HEK293 (cell line): ENCODE measurements around the gene BCL6.

Source experiments
- CTCF ChIA-PET: fragments of 350-600 bp; formaldehyde crosslinking; extraction: SDS; loops from one replicate; lab custom pipeline; 2021; ENCODE audit warnings: antibody characterized with exemption; lab: Yijun Ruan, JAX
- POLR2A ChIA-PET: fragments of 300-600 bp; formaldehyde crosslinking; extraction: SDS; loops from one replicate; lab custom pipeline; 2020; ENCODE audit warnings: antibody characterized with exemption, inconsistent platforms; lab: Yijun Ruan, JAX
- H3K27ac ChIP-seq: fragments of 200-500 bp; sonication (Bioruptor generic); 2 replicates; pipeline ENCODE4 v1.5.1; 2014; ENCODE audit warnings: low read depth, low read length, control low read depth, inconsistent platforms; ENCODE audit errors: extremely low read depth
- H3K36me3 ChIP-seq, 2 experiments: fragments of 200-500 bp in 1 of 2; sonication (Bioruptor generic) in 1 of 2; 1 replicate in 1 of 2; 2 replicates in 1 of 2; pipeline ENCODE4 v1.5.1; 2014 to 2017; ENCODE audit warnings: inconsistent platforms in 2 of 2, low read length in 2 of 2; ENCODE audit not compliant: control insufficient read depth in 2 of 2, insufficient read depth in 1 of 2
- H3K4me1 ChIP-seq: fragments of 200-500 bp; sonication (Bioruptor generic); 2 replicates; pipeline ENCODE4 v1.5.1; 2014; ENCODE audit warnings: mild to moderate bottlenecking, low read length, inconsistent platforms; ENCODE audit not compliant: control insufficient read depth, insufficient read depth
- H3K4me3 ChIP-seq: 2 replicates; pipeline ENCODE4 v1.5.1; 2011; ENCODE audit warnings: low read depth, mild to moderate bottlenecking, control low read depth, low read length, moderate library complexity
- H3K9me3 ChIP-seq: fragments of 200-500 bp; sonication (Bioruptor generic); 2 replicates; pipeline ENCODE4 v1.5.1; 2014; ENCODE audit warnings: low read depth, low read length, inconsistent platforms; ENCODE audit not compliant: control insufficient read depth, insufficient read depth
- GFI1B ChIP-seq: fragments of 450-650 bp; formaldehyde crosslinking; IDR thresholded peaks from 2 replicates; pipeline ENCODE4 v1.5.1; 2016; ENCODE audit warnings: missing biosample characterization, missing genetic modification characterization
- KLF16 ChIP-seq: fragments of 450-650 bp; formaldehyde crosslinking; IDR thresholded peaks from 2 replicates; pipeline ENCODE4 v1.5.1; 2017; ENCODE audit warnings: missing biosample characterization, missing genetic modification characterization
- OSR2 ChIP-seq: fragments of 450-650 bp; formaldehyde crosslinking; IDR thresholded peaks from 2 replicates; pipeline ENCODE4 v1.5.1; 2016; ENCODE audit warnings: missing biosample characterization, missing genetic modification characterization
- OVOL3 ChIP-seq: fragments of 450-650 bp; formaldehyde crosslinking; IDR thresholded peaks from 2 replicates; pipeline ENCODE4 v1.5.1; 2016; ENCODE audit warnings: missing biosample characterization, missing genetic modification characterization
- PRDM10 ChIP-seq: fragments of 450-650 bp; formaldehyde crosslinking; IDR thresholded peaks from 2 replicates; pipeline ENCODE4 v1.5.1; 2016; ENCODE audit warnings: missing biosample characterization, missing genetic modification characterization
- REPIN1 ChIP-seq: fragments of 450-650 bp; formaldehyde crosslinking; IDR thresholded peaks from 2 replicates; pipeline ENCODE4 v1.5.1; 2017; ENCODE audit warnings: missing biosample characterization, missing genetic modification characterization, low read depth
- TRIM28 ChIP-seq: IDR thresholded peaks from 2 replicates; pipeline ENCODE4 v1.6.1; 2011; ENCODE audit warnings: low read length, control low read depth, borderline replicate concordance
- WT1 ChIP-seq: fragments of 450-650 bp; formaldehyde crosslinking; IDR thresholded peaks from 2 replicates; pipeline ENCODE4 v1.5.1; 2016; ENCODE audit warnings: missing biosample characterization, missing genetic modification characterization
- ZBTB10 ChIP-seq: fragments of 450-650 bp; formaldehyde crosslinking; IDR thresholded peaks from 2 replicates; pipeline ENCODE4 v1.5.1; 2016; ENCODE audit warnings: missing biosample characterization, missing genetic modification characterization
- ZEB2 ChIP-seq: fragments of 450-650 bp; formaldehyde crosslinking; IDR thresholded peaks from 2 replicates; pipeline ENCODE4 v1.5.1; 2016; ENCODE audit warnings: missing biosample characterization, missing genetic modification characterization
- ZNF140 ChIP-seq: fragments of 450-650 bp; formaldehyde crosslinking; IDR thresholded peaks from 2 replicates; pipeline ENCODE4 v1.5.1; 2016; ENCODE audit warnings: missing biosample characterization, missing genetic modification characterization
- ZNF175 ChIP-seq: fragments of 450-650 bp; formaldehyde crosslinking; IDR thresholded peaks from 2 replicates; pipeline ENCODE4 v1.5.1; 2016; ENCODE audit warnings: missing biosample characterization, missing genetic modification characterization
- ZNF221 ChIP-seq: fragments of 450-650 bp; formaldehyde crosslinking; IDR thresholded peaks from 2 replicates; pipeline ENCODE4 v1.5.1; 2017; ENCODE audit warnings: missing biosample characterization, missing genetic modification characterization, borderline replicate concordance
- ZNF223 ChIP-seq: fragments of 450-650 bp; formaldehyde crosslinking; IDR thresholded peaks from 2 replicates; pipeline ENCODE4 v1.5.1; 2016; ENCODE audit warnings: missing biosample characterization, missing genetic modification characterization
- ZNF341 ChIP-seq: fragments of 450-650 bp; formaldehyde crosslinking; IDR thresholded peaks from 2 replicates; pipeline ENCODE4; 2016; ENCODE audit warnings: low read depth, missing biosample characterization, missing genetic modification characterization
- ZNF354C ChIP-seq: fragments of 450-650 bp; formaldehyde crosslinking; IDR thresholded peaks from 2 replicates; pipeline ENCODE4 v1.5.1; 2016; ENCODE audit warnings: missing biosample characterization, missing genetic modification characterization, low read depth, borderline replicate concordance
- ZNF362 ChIP-seq: fragments of 450-650 bp; formaldehyde crosslinking; IDR thresholded peaks from 2 replicates; pipeline ENCODE4 v1.5.1; 2016; ENCODE audit warnings: missing biosample characterization, missing genetic modification characterization
- ZNF488 ChIP-seq: fragments of 450-650 bp; formaldehyde crosslinking; IDR thresholded peaks from 2 replicates; pipeline ENCODE4 v1.5.1; 2016; ENCODE audit warnings: missing biosample characterization, missing genetic modification characterization
- ZNF529 ChIP-seq: fragments of 450-650 bp; formaldehyde crosslinking; IDR thresholded peaks from 2 replicates; pipeline ENCODE4 v1.5.1; 2017; ENCODE audit warnings: missing genetic modification characterization, missing biosample characterization; ENCODE audit not compliant: insufficient replicate concordance
- ZNF654 ChIP-seq: fragments of 450-650 bp; formaldehyde crosslinking; IDR thresholded peaks from 2 replicates; pipeline ENCODE4 v1.5.1; 2016; ENCODE audit warnings: low read depth, missing biosample characterization, missing genetic modification characterization
- ZNF747 ChIP-seq: fragments of 450-650 bp; formaldehyde crosslinking; IDR thresholded peaks from 2 replicates; pipeline ENCODE4 v1.5.1; 2016; ENCODE audit warnings: missing biosample characterization, missing genetic modification characterization
- ZNF768 ChIP-seq: fragments of 450-650 bp; formaldehyde crosslinking; IDR thresholded peaks from 2 replicates; pipeline ENCODE4 v1.5.1; 2018; ENCODE audit warnings: missing biosample characterization, mild to moderate bottlenecking, missing genetic modification characterization
- ZNF843 ChIP-seq: fragments of 450-650 bp; formaldehyde crosslinking; IDR thresholded peaks from 2 replicates; pipeline ENCODE4 v1.5.1; 2016; ENCODE audit warnings: missing biosample characterization, missing genetic modification characterization

Gene BCL6

GRCh38 chr3:187719628-187720336, 25.5 kb downstream of the BCL6 start (continued):
- no peak for TF ChIP-seq ZNF362
- no peak for TF ChIP-seq PRDM10 (tag by site-specific recombination)
- TF ChIP-seq WT1: no peak
- no peak for TF ChIP-seq ZBTB10
- TF ChIP-seq, all 188 proteins: peak for 0

GRCh38 chr3:187718802-187719201, 26.5 kb downstream of the BCL6 start:
- Histone ChIP-seq H3K4me1 (no peaks in the 10 kb centered on the region), H3K4me3 (no peak overlapping the region), H3K9me3 (no peaks in the 10 kb centered on the region), H3K27ac (no peak overlapping the region), H3K36me3 (peaks cover 0 to 21% of the 10 kb centered on the region in 2 experiments)
- ChIA-PET POLR2A (no interaction called here), CTCF (interaction anchor here (1.7 to 7.9 kb wide), 2 partner anchors 40 to 400 kb away, joined by 9 to 104 read pairs; no protein-coding TSS in a partner anchor)
- no peak for TF ChIP-seq REPIN1 (tag by site-specific recombination)
- TF ChIP-seq GFI1B (tag by site-specific recombination): no peak
- no peak for TF ChIP-seq ZNF654 (tag by site-specific recombination)
- TF ChIP-seq ZNF140 (tag by site-specific recombination): no peak
- TF ChIP-seq ZNF488: no peak
- no peak for TF ChIP-seq ZNF341 (tag by site-specific recombination)
- no peak for TF ChIP-seq ZNF529 (tag by site-specific recombination)
- TF ChIP-seq WT1: no peak
- TF ChIP-seq ZNF843 (tag by site-specific recombination): no peak
- TF ChIP-seq ZNF175 (tag by site-specific recombination): no peak
- no peak for TF ChIP-seq KLF16 (tag by site-specific recombination)
- no peak for TF ChIP-seq ZNF354C (tag by site-specific recombination)
- TF ChIP-seq ZNF221: no peak
- no peak for TF ChIP-seq ZNF747 (tag by site-specific recombination)
- no peak for TF ChIP-seq TRIM28
- no peak for TF ChIP-seq ZEB2 (tag by site-specific recombination)
- no peak for TF ChIP-seq OSR2 (tag by site-specific recombination)
- TF ChIP-seq ZNF768 (tag by site-specific recombination): no peak
- TF ChIP-seq ZNF223: no peak
- no peak for TF ChIP-seq OVOL3 (tag by site-specific recombination)
